Medulla oblongata (tissue), 1 donor: ENCODE data around the gene EIF3CL.
"Not testable (repeated sequence)": the region's sequence is repeated elsewhere in the genome, so short reads cannot be mapped to it uniquely, and the experiment has no call there.

Source experiments
- DNase-seq: peaks from one replicate; pipeline ENCODE4 v3.0.0-alpha.2; 2015; ENCODE audit errors: extremely low spot score

Gene EIF3CL

DNA sequence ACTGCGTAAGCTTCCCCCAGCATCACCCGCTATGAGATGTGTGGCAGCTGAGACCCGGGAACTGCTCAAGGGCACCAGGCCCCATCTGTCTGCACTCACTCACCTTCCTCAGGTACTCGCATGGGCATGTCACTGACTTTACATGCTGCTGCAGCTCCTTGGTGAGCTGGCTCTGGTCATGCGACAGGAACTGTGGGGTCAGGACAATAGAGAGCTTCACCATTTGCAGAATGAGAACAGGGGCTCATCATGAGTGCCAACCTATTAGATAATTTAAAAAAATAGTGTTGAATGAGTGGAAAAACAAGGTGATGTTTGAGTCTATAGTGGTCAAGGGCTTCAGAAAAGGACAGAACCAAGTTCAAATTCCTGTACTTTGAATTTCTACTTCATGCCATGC is 41.0 kb downstream of the EIF3CL start:
- DNase-seq: not testable (repeated sequence)

DNA sequence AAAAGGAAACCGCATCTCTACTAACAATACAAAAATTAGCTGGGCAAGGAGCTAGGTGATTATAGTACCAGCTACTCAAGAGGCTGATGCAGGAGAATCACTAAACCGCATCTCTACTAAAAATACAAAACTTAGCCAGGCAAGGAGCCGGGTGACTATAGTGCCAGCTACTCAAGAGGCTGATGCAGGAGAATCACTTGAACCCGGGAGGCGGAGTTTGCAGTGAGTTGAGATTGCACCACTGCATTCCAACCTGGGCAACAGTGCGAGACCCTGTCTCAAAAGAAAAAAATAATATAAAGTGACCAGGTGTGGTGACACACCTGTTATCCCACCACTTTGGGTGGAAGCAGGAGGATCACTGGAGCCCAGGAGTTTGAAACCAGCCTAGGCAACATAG is 65.4 kb downstream of the EIF3CL start:
- DNase-seq: not testable (repeated sequence)

- DNase-seq: not testable (repeated sequence)
These were observed 66.5 kb downstream of the EIF3CL start for GRCh38 chr16:28336940-28337710.

DNA sequence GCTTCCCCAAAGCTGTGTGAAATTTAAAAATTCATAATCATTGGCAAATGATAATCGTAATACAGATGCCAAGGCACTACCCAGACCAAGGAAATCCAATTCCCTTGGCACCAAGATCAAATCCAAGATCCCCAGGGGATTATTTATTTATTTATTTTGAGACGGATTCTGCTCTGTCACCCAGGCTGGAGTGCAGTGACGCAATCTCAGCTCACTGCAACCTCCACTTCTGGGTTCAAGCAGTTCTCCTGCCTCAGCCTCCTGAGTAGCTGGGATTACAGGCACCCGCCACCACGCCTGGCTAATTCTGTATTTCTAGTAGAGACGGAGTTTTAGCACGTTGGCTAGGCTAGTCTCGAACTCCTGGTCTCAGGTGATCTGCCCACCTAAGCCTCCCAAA is 68.0 kb downstream of the EIF3CL start:
- not testable (repeated sequence) for DNase-seq

- not testable (repeated sequence) for DNase-seq
These were observed 71.0 kb downstream of the EIF3CL start for GRCh38 chr16:28332632-28333031.

- DNase-seq: not testable (repeated sequence)
These were observed 72.7 kb downstream of the EIF3CL start for GRCh38 chr16:28330981-28331380.

GRCh38 chr16:28330232-28330631 is 73.4 kb downstream of the EIF3CL start:
- peak; percentile 42 for DNase-seq
